ENCODE measurements around the gene DRGX.

Gene DRGX

GRCh38 chr10:49395741-49396665, at the start of gene DRGX:
DRGX (minus strand) TSS chr10:49396089; CDS start chr10:49395440, 649 bp downstream.
- no peak for DNase-seq

- DNase-seq: no peak
These were observed 48.5 kb upstream of the DRGX start for GRCh38 chr10:49444349-49444748.

GRCh38 chr10:49442863-49443262, 47.0 kb upstream of the DRGX start:
- DNase-seq: peak in 1 of 2 donors; percentile 7

- DNase-seq: peak in 1 of 2 donors; percentile 18
These were observed 45.9 kb upstream of the DRGX start for GRCh38 chr10:49441488-49442476.

DNA sequence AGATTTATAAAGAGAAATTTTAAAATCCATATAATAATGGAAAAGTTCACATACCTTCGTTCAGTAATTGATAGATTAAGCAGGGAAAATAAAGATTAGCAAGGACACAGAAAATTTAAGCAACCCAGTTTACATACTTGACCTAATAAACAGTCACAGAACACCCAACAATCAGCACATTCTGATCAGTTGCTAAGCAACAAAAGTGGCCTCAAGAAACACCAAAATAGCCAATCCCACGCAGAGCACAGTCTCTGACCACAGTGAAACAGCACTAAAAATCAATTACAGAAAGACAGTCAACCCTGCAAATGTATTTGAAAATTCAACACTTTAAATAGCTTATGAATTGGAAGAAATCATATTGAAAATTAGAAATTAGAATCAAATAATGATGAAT, 39.3 kb upstream of the DRGX start:
- DNase-seq: no peak

DNA sequence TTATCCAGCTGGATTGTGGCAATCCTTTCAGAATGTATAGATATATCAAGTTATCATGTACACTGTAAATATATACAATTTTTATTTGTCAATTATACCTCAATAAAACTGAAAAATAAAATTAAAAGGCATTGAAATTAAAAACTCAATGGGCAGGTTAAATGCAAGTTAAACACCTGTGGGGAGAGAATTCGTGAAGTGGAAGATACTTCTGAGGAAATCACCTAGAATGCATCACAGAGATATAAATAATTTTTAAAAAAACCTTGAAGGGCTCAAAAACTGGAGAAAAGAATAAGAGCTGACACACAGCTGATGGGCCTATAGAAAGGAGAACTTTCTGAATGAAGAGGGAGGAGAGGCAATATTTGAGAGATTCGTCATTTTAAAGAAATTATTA, 37.2 kb upstream of the DRGX start:
- no peak for DNase-seq

DNA sequence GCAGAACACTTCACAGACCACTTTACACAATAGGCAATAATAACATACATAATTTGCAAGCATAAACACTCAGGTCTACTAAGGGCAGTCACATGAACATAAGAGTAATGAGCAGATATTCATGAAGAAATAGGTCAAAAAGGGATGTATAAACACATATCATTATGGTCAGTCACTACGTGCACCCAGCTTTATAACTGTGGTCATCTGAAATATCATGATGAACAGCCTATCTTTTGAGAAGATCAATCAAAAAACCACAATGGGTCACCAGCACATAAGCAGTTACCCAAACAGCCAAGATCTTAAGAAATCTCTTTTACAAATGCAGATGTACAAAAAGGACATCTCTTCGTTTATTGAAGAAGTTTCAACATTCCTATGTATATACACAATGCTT, 35.5 kb upstream of the DRGX start:
- no peak for DNase-seq

DNA sequence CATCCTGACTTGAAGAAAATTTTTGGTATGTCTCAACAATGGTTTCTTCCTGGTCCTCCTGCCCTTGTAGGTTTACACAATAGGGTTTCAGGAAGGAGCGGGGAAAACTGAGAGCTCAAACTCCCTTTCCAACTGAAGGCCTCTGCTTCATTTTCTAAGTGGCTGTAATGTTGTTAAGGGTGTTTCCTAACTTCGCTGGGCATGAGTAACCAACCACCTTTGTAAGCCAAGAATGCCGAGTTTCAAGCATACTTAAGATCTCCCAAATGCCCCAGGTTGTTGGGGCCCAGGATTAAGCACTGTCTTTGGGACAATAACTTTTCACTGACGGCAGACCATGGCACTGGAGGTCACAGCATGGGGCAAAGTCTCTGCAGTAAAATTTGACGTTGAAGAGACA, 33.6 kb upstream of the DRGX start:
- no peak for DNase-seq

DNA sequence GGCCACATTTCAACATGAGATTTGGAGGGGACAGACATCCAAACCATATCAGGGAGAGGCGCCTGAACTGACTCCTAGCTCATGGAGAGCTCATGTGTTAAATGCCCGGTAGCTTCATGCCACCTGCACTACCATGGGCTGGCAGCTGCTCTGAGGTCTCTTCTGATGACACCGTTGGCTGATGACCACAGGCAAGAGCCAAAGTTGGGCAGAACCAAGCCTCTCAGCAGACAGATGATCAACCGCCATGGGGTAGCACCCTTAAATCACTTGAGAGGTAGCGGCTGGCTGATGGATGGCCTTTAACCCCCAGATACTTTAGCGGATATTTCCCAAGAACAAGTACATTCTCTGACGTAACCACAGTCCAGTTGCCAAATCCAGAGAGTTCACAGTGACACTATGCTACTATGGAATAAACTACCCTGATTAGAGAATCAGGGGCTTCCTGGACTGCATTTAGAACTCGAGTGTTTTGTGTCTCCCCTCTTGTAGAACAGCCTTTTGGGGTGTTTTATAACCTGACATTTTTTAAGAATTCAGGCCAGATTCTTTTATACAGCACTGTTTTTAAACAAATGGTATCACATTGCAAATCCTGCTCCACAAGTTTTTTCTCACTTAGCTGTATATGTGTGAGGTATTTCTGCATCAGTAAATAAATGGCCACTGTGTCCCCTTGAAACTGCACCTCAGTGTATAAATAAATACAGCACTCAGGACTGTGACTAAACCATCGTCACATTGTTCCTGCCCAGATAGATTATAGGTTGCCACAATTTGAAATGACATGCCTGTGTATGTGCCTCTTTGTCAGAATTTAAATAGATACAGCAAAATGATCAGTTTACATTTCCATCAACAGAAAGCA, 30.8 kb upstream of the DRGX start:
- no peak for DNase-seq

DNA sequence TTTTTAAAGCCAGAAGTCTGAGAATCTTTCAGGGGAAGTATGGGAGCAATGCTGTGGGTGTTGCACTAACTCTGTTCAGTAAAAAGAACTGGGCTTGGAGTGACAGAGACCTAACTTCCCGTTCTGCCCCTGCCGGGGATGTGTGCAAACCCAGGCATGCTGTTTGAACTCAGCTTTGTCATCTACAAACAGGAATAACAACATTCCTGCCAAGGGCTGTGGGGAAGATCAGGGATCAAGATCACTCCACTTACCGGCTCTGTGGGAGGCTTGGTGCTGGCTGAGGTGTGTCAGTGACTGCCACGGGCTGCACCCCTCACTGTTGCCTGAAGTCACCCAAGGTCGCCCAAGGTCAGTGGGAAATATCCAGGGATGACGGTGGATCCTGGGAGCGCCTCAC, 23.1 kb upstream of the DRGX start:
- no peak for DNase-seq

DNA sequence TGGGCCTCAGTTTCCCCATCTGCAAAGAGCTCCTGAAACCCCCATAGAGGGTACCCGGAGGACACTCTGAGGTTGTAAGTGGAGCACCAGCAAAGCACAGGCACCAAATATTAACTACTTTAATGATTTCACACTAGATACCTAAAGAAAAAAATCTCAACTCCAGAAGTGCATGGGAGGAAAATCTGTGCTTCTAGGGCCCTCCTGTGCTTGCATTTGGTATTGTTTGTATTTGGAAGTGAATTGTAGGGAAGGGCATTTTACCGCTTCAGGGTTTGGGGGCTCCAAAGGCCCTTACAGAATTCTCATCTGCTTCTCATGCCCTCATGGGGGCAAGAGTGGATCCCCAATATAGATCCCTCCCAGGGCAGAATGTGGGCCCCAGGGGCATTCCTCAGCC, 22.4 kb upstream of the DRGX start:
- no peak for DNase-seq

GRCh38 chr10:49418053-49418326, 22.1 kb upstream of the DRGX start:
- no peak for DNase-seq

DNA sequence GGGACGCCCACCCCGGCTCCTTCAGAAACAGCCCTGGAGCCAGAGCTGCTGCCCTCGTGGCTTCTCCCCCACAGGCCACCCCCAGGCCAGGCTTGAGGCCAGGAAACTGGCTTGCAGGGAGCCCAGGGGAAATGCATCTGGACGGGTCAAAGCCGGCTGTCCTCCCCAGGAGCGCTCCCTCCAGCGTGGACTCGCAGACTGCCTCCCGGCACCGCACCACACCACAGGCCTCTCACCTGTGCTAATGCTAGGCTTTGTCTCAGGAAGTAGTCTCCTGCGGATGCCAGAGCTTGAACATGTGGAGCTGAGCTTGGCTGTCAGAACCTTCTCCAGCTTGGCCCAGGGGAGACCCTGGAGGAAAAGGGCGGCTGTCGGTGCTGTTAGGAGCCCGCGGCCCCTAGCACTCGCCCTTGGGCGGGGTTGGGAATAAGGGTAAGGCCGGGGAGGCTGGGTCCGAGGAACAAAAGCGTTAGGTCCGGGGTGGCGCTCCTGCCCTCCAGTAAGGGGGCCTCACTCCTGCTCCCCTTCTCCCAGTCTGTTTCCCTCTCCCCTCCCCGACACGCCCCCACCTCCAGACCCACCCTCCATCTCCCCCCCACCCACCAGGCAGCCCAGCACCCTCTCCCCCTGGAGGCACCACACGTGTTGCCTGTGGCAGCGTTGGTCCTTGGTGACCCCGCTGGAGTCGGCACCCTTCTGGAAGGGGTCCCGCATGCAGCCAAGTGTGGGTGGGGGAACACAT, 21.6 kb upstream of the DRGX start:
- DNase-seq: no peak

DNA sequence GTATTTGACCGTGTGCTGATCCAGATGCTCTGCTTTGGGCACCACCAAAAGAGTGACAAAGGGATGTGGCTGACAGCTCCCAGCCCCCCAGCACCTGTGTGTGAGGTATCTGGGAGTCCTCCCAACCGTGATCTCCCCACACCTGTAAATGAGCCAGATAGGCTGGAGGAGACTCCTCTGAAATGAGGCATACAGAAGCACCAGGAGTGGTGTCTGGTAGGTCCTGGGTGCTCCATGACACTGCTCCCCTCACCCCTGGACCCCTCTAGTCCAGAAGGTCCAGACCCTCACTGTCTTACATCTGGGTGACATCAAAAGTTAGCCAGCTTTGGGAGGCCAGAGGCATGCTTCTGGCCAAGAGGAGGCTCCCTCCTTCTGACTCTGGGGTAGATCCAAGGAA, 20.0 kb upstream of the DRGX start:
- no peak for DNase-seq

GRCh38 chr10:49415109-49415508, 19.2 kb upstream of the DRGX start:
- no peak for DNase-seq

DNA sequence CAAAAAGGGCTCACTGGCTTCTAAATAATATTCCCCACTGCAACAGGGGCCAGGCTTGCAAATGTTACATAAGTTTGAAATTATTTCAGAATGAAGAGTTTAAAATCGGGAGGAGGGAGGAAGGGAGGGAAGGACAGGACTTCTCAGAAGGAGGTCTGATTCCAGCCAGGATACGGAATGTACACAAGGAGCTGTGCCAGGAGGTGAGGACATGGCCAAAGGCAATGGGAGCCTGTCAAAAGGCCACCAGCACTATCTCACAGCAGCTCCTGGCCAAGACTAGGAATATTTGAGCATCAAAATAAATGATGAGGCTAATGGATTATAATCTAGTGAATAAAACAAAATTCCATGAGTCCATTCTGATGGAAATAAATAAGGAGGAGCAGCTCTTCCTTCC, 18.6 kb upstream of the DRGX start:
- no peak for DNase-seq

DNA sequence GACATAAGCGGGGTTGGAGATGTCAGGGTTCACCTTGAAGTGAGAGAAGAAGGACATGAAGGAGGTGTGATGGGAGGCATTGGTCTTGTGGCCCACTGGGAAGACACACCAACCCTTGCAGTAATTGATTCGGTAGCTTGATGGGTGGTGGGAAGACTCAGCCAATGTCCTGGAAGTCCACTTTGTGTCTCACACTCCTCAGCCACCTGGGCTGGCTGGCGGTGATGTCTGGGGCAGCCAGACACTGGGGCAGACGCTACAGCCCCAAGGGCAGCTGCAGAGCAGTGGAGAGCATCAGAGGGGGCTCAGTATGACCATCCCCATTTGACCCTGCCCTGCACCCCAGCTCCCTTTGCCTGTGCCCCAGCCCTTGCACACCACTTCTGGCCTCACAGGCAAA, 16.7 kb upstream of the DRGX start:
- no peak for DNase-seq

DNA sequence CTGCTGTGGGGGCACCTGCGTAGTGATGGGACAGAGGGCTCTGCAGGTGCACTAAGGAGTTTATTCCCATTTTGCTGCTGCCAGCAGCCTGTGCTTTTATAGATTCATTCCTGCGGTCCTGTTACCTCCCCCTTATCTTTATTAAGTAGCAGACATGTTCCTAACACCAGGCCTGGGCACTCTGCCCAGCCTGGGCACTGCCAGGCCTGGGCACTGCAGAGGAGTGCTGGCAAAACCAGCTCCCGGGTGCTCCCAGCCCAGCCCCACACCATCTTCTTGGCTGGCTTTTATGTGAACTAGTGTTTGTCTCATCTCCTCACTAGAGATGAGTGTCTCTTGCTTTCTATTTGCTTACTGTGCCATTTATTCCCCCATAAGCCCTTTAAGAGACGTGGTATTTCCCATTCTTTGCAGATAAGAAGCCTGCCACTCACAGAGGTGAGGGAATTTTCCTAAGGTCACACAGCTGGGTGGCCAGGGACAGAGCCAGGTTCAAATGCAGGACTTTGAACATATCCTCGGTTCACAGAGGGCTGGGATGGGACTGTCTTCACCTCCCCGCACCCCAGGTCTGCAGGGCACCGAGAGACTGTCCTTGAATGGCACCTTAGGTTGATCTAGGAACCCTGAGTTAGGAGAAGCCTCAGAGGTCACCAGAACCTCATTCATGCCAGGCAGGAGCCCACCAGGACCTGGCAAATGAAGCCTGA, 14.6 kb upstream of the DRGX start:
- DNase-seq: no peak

GRCh38 chr10:49409755-49410154, 13.9 kb upstream of the DRGX start:
- no peak for DNase-seq

DNA sequence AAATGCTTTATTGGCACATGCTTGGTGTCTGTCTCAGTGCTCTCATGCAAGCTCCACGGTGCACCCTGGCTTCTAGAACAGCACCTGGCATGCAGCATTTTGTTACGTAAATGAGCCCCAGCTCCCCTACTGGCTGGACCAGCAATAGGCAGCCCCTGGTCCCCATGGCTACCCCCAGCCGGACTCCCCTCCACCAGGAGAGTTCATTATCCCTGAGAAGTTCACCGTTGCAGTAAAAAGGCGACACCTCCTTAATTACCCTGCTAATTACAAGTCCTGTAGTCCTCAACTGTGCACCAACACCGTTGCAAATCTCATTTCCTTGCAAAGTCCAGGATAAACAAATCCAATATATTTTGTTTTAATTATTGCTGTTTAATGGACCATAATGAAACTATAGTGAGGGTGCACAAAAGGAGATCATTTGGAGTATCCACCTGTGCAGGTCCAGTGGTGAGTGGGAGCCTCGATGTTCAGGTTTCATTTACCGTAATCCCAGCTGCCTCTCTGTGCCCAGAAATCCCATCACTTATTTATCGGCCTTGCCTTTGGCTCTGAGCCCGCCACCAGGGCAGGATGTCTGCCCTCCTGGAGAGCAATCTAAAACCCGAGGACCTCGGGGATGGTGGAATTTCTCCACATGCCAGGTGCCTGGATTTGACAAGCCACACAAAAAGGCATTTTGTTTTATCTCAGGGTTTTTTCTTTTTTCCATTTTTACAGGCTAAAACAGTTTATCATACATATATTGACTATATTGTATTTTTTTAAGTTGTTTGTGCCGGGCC, 12.8 kb upstream of the DRGX start:
- no peak for DNase-seq

Data from CD4-positive, alpha-beta T cell treated with Interferon alpha-2 for 1 hour (primary cell).